ENCODE measurements around the gene STK17A. TPM values are rescaled to one million over a fixed set of nuclear protein-coding genes. Genes with fewer than 3 reads are reported as not detected.
"Not testable (repeated sequence)": the region's sequence is repeated elsewhere in the genome, so short reads cannot be mapped to it uniquely, and the experiment has no call there.

Gene STK17A
- total and polyA plus RNA-seq, 2 donors = 64.3 to 74.0 TPM

DNA sequence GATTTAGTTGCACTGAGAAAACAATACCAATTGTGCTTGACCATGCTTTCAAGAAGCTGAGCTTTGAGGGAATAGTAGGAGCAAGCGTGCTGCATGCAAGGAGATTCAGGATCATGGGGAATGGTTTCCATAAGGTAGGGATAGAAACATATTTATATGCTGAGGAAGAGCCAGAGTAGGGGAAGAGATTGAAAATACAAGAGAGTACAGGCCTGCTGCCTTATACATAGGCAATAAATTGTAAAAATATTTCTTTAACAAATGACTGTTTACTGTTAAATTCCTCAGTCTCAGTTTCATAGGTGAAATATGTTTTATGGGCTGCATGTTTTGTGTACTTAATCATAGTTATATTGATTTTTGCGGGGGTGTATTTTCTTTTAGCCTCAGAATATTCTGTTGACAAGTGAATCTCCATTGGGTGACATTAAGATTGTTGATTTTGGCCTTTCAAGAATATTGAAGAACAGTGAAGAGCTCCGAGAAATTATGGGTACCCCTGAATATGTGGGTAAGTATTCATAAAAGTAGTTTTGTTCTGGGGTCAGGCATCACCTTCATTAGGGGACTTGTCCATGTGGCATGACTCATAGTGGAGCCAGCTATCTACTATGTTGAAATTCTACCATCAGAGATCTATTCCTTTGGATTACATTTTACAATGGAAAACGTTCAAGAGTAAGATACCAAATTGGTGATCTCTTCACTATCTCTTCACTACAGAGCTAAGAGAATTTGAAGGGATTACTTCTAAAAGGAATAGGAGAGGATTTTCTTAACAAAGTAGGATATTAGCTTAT lies 36.5 kb downstream of the STK17A start:
- Histone ChIP-seq H3K4me3 (ENCODE audit: low read length in 2 of 2) (no peak overlapping the region), H3K36me3 (ENCODE audit: control insufficient read depth in 2 of 2, insufficient read depth in 2 of 2, low read length in 1 of 2) (peaks cover 6 to 40% of the 10 kb centered on the region in 2 donors), H3K9me3 (ENCODE audit: control insufficient read depth in 2 of 2, insufficient read depth in 1 of 2, low read length in 1 of 2) (no peaks in the 10 kb centered on the region), H3K4me1 (ENCODE audit: control insufficient read depth in 2 of 2, insufficient read depth in 2 of 2, low read length in 2 of 2) (no peaks in the 10 kb centered on the region), H3K27me3 (ENCODE audit: control insufficient read depth in 2 of 2, insufficient read depth in 1 of 2, low read length in 1 of 2) (no peaks in the 10 kb centered on the region), H3K27ac (ENCODE audit: low read depth in 1 of 2, low read length in 1 of 2) (no peak overlapping the region)
- DNase-seq (ENCODE audit: low read depth in 6 of 9, low spot score in 9 of 9) = no peak
- 97% methylated on average over 4 of the region's 4 CpGs for WGBS

- Histone ChIP-seq H3K36me3 (ENCODE audit: control insufficient read depth in 2 of 2, insufficient read depth in 2 of 2, low read length in 1 of 2) (peaks cover 7 to 55% of the 10 kb centered on the region in 2 donors), H3K4me1 (ENCODE audit: control insufficient read depth in 2 of 2, insufficient read depth in 2 of 2, low read length in 2 of 2) (peaks cover 0 to 3% of the 10 kb centered on the region in 2 donors), H3K27ac (ENCODE audit: low read depth in 1 of 2, low read length in 1 of 2) (no peak overlapping the region), H3K27me3 (ENCODE audit: control insufficient read depth in 2 of 2, insufficient read depth in 1 of 2, low read length in 1 of 2) (no peaks in the 10 kb centered on the region), H3K4me3 (ENCODE audit: low read length in 2 of 2) (no peak overlapping the region), H3K9me3 (ENCODE audit: control insufficient read depth in 2 of 2, insufficient read depth in 1 of 2, low read length in 1 of 2) (no peaks in the 10 kb centered on the region)
- peak in 1 of 9 donors; percentile 16 for DNase-seq (ENCODE audit: low read depth in 6 of 9, low spot score in 9 of 9)
- WGBS = 87% methylated on average over 5 of the region's 5 CpGs
These were observed 39.0 kb downstream of the STK17A start for GRCh38 chr7:43621729-43622448.

DNA sequence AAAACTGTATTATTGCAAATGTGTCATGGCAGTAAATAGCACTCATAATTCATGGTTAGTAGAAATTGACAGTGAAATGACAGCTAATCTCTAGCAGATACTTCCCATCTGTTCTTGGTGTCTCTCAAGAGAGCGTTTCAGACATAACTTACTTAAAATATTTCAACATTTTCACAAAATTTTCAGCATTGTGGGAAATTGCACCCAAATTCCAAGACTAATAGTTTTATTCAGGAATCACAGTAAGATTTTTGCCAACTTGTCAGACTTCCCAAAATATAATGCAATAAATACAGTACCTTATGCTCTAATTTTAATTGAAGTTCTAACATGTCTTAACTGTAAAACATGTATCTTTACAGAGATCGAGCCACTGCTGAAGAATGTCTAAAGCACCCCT lies 41.2 kb downstream of the STK17A start:
- no peak for DNase-seq (ENCODE audit: low read depth in 6 of 9, low spot score in 9 of 9)
- H3K4me3 ChIP-seq (ENCODE audit: low read length in 2 of 2) = no peak overlapping the region
- no peaks in the 10 kb centered on the region for H3K27me3 ChIP-seq (ENCODE audit: control insufficient read depth in 2 of 2, insufficient read depth in 1 of 2, low read length in 1 of 2)
- peaks cover 0 to 3% of the 10 kb centered on the region in 2 donors for H3K4me1 ChIP-seq (ENCODE audit: control insufficient read depth in 2 of 2, insufficient read depth in 2 of 2, low read length in 2 of 2)
- 95% methylated on average over 2 of the region's 2 CpGs for WGBS
- no peaks in the 10 kb centered on the region for H3K9me3 ChIP-seq (ENCODE audit: control insufficient read depth in 2 of 2, insufficient read depth in 1 of 2, low read length in 1 of 2)
- H3K27ac ChIP-seq (ENCODE audit: low read depth in 1 of 2, low read length in 1 of 2) = no peak overlapping the region
- H3K36me3 ChIP-seq (ENCODE audit: control insufficient read depth in 2 of 2, insufficient read depth in 2 of 2, low read length in 1 of 2) = peaks cover 3 to 48% of the 10 kb centered on the region in 2 donors

- Histone ChIP-seq H3K4me3 (ENCODE audit: low read length in 2 of 2) (no peak overlapping the region), H3K36me3 (ENCODE audit: control insufficient read depth in 2 of 2, insufficient read depth in 2 of 2, low read length in 1 of 2) (peaks cover 3 to 41% of the 10 kb centered on the region in 2 donors), H3K27me3 (ENCODE audit: control insufficient read depth in 2 of 2, insufficient read depth in 1 of 2, low read length in 1 of 2) (no peaks in the 10 kb centered on the region), H3K9me3 (ENCODE audit: control insufficient read depth in 2 of 2, insufficient read depth in 1 of 2, low read length in 1 of 2) (no peaks in the 10 kb centered on the region), H3K4me1 (ENCODE audit: control insufficient read depth in 2 of 2, insufficient read depth in 2 of 2, low read length in 2 of 2) (peaks cover 0 to 3% of the 10 kb centered on the region in 2 donors), H3K27ac (ENCODE audit: low read depth in 1 of 2, low read length in 1 of 2) (no peak overlapping the region)
- peak in 4 of 9 donors; percentile 8 to 62 (median 22) for DNase-seq (ENCODE audit: low read depth in 6 of 9, low spot score in 9 of 9)
These were observed 42.5 kb downstream of the STK17A start for GRCh38 chr7:43625453-43625852.

GRCh38 chr7:43625980-43626379 lies 43.1 kb downstream of the STK17A start:
- Histone ChIP-seq H3K27ac (ENCODE audit: low read depth in 1 of 2, low read length in 1 of 2) (no peak overlapping the region), H3K36me3 (ENCODE audit: control insufficient read depth in 2 of 2, insufficient read depth in 2 of 2, low read length in 1 of 2) (peaks cover 3 to 41% of the 10 kb centered on the region in 2 donors), H3K4me3 (ENCODE audit: low read length in 2 of 2) (no peak overlapping the region), H3K27me3 (ENCODE audit: control insufficient read depth in 2 of 2, insufficient read depth in 1 of 2, low read length in 1 of 2) (no peaks in the 10 kb centered on the region), H3K9me3 (ENCODE audit: control insufficient read depth in 2 of 2, insufficient read depth in 1 of 2, low read length in 1 of 2) (no peaks in the 10 kb centered on the region), H3K4me1 (ENCODE audit: control insufficient read depth in 2 of 2, insufficient read depth in 2 of 2, low read length in 2 of 2) (peaks cover 0 to 3% of the 10 kb centered on the region in 2 donors)
- DNase-seq (ENCODE audit: low read depth in 6 of 9, low spot score in 9 of 9) = no peak
- WGBS = 91% methylated on average over 4 of the region's 4 CpGs

- no peak overlapping the region for H3K27ac ChIP-seq (ENCODE audit: low read depth in 1 of 2, low read length in 1 of 2)
- no peak overlapping the region for H3K4me3 ChIP-seq (ENCODE audit: low read length in 2 of 2)
- H3K4me1 ChIP-seq (ENCODE audit: control insufficient read depth in 2 of 2, insufficient read depth in 2 of 2, low read length in 2 of 2) = peaks cover 0 to 3% of the 10 kb centered on the region in 2 donors
- no peak for DNase-seq (ENCODE audit: low read depth in 6 of 9, low spot score in 9 of 9)
- 96% methylated on average over 2 of the region's 2 CpGs for WGBS
- H3K27me3 ChIP-seq (ENCODE audit: control insufficient read depth in 2 of 2, insufficient read depth in 1 of 2, low read length in 1 of 2) = no peaks in the 10 kb centered on the region
- peaks cover 3 to 44% of the 10 kb centered on the region in 2 donors for H3K36me3 ChIP-seq (ENCODE audit: control insufficient read depth in 2 of 2, insufficient read depth in 2 of 2, low read length in 1 of 2)
- H3K9me3 ChIP-seq (ENCODE audit: control insufficient read depth in 2 of 2, insufficient read depth in 1 of 2, low read length in 1 of 2) = no peaks in the 10 kb centered on the region
These were observed 43.8 kb downstream of the STK17A start for GRCh38 chr7:43626695-43627094.

DNA sequence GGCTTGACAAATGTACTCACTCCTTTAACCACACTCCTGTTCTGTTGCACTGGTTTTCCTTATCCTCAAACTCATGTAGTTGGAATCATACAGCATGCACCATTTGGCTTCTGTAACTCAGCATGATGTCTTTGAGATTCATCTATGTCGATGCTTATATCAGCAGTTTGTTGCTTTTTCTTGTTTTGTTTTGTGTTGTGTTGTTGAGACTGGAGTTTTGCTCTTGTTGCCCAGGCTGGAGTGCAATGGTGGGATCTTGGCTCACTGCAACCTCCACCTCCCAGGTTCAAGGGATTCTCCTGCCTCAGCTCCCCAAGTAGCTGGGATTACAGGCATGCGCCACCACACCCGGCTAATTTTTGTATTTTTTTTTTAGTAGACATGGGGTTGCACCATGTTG lies 44.9 kb downstream of the STK17A start:
- H3K9me3 ChIP-seq (ENCODE audit: control insufficient read depth in 2 of 2, insufficient read depth in 1 of 2, low read length in 1 of 2); H3K27me3 ChIP-seq (ENCODE audit: control insufficient read depth in 2 of 2, insufficient read depth in 1 of 2, low read length in 1 of 2); H3K4me1 ChIP-seq (ENCODE audit: control insufficient read depth in 2 of 2, insufficient read depth in 2 of 2, low read length in 2 of 2); DNase-seq (ENCODE audit: low read depth in 6 of 9, low spot score in 9 of 9); H3K27ac ChIP-seq (ENCODE audit: low read depth in 1 of 2, low read length in 1 of 2); H3K4me3 ChIP-seq (ENCODE audit: low read length in 2 of 2): not testable (repeated sequence)
- H3K36me3 ChIP-seq (ENCODE audit: control insufficient read depth in 2 of 2, insufficient read depth in 2 of 2, low read length in 1 of 2) = peaks cover 11 to 47% of the 10 kb centered on the region in 2 donors
- WGBS = 97% methylated on average over 3 of the region's 3 CpGs

DNA sequence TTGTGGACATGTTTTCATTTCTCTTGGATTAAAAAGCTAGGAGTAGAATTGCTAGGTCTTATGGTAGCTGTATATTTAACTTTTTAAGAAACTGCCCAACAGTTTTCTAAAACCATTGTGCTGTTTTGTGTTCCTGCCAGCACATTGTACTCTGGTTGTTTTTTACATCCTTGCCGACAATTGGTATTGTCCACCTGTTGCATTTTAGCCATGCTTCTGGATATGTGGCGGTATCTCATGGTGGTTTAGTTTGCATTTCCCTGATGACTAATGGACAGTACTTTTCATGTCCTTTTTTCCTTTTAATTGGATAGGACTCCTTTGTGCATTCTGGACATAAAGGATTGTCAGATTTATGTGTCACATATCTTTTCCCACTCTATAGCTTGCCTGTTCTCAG lies 45.5 kb downstream of the STK17A start:
- Histone ChIP-seq H3K4me3 (ENCODE audit: low read length in 2 of 2) (no peak overlapping the region), H3K27me3 (ENCODE audit: control insufficient read depth in 2 of 2, insufficient read depth in 1 of 2, low read length in 1 of 2) (no peaks in the 10 kb centered on the region), H3K27ac (ENCODE audit: low read depth in 1 of 2, low read length in 1 of 2) (no peak overlapping the region), H3K36me3 (ENCODE audit: control insufficient read depth in 2 of 2, insufficient read depth in 2 of 2, low read length in 1 of 2) (peaks cover 16 to 50% of the 10 kb centered on the region in 2 donors), H3K9me3 (ENCODE audit: control insufficient read depth in 2 of 2, insufficient read depth in 1 of 2, low read length in 1 of 2) (no peaks in the 10 kb centered on the region), H3K4me1 (ENCODE audit: control insufficient read depth in 2 of 2, insufficient read depth in 2 of 2, low read length in 2 of 2) (peaks cover 0 to 3% of the 10 kb centered on the region in 2 donors)
- 98% methylated on average over 2 of the region's 2 CpGs for WGBS
- no peak for DNase-seq (ENCODE audit: low read depth in 6 of 9, low spot score in 9 of 9)

DNA sequence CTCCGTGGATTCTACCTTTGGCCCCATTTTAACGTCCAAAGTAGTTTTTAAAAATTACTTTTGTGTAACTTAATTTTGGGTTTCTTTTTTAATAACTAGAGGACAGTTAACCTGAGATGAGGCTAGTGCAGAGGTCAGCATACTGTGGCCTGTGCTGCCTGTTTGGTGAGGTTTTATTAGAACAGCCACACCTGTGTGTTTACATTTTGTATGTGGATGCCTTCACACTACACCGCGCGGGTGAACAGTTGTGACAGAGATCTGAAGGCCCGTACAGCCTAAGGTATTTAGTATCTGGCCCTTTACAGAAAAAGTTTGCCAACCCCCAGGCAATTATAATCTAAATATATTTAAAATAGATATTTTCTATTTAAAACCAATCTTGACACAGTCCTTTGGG lies 46.9 kb downstream of the STK17A start:
- H3K4me1 ChIP-seq (ENCODE audit: control insufficient read depth in 2 of 2, insufficient read depth in 2 of 2, low read length in 2 of 2) = peaks cover 0 to 3% of the 10 kb centered on the region in 2 donors
- DNase-seq (ENCODE audit: low read depth in 6 of 9, low spot score in 9 of 9) = no peak
- no peak overlapping the region for H3K27ac ChIP-seq (ENCODE audit: low read depth in 1 of 2, low read length in 1 of 2)
- H3K4me3 ChIP-seq (ENCODE audit: low read length in 2 of 2) = no peak overlapping the region
- H3K36me3 ChIP-seq (ENCODE audit: control insufficient read depth in 2 of 2, insufficient read depth in 2 of 2, low read length in 1 of 2) = peaks cover 18 to 55% of the 10 kb centered on the region in 2 donors
- H3K9me3 ChIP-seq (ENCODE audit: control insufficient read depth in 2 of 2, insufficient read depth in 1 of 2, low read length in 1 of 2) = no peaks in the 10 kb centered on the region
- H3K27me3 ChIP-seq (ENCODE audit: control insufficient read depth in 2 of 2, insufficient read depth in 1 of 2, low read length in 1 of 2) = no peaks in the 10 kb centered on the region
- whole genome bisulfite sequencing = 95% methylated on average over 6 of the region's 6 CpGs
